ENCODE results near the gene FCHO2.

Gene FCHO2

DNA sequence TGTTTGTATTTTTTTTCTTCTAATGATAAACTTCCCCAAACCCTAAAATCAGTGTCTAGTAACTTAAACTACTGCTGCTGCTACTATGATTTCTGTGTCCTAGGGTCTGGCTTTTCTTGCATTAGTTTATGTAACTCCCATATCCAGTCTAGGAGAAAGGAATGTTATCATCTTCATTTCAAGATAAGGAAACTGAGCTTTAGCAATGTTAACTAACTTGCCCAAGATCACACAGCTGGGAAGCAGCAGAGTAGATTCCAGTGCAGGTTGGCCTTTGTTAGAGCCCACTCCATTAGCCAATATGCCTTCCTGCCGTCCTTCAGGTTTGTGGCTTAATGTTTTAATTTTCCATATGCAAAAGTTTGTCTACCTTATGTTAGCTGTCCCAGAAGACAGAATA, 175.0 kb downstream of the FCHO2 start:
- no peak overlapping the region for H3K27ac ChIP-seq
- TF ChIP-seq, protein P1, sequence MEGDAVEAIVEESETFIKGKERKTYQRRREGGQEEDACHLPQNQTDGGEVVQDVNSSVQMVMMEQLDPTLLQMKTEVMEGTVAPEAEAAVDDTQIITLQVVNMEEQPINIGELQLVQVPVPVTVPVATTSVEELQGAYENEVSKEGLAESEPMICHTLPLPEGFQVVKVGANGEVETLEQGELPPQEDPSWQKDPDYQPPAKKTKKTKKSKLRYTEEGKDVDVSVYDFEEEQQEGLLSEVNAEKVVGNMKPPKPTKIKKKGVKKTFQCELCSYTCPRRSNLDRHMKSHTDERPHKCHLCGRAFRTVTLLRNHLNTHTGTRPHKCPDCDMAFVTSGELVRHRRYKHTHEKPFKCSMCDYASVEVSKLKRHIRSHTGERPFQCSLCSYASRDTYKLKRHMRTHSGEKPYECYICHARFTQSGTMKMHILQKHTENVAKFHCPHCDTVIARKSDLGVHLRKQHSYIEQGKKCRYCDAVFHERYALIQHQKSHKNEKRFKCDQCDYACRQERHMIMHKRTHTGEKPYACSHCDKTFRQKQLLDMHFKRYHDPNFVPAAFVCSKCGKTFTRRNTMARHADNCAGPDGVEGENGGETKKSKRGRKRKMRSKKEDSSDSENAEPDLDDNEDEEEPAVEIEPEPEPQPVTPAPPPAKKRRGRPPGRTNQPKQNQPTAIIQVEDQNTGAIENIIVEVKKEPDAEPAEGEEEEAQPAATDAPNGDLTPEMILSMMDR (conservative IDR thresholded peaks at IDR 0.05) = no peak

DNA sequence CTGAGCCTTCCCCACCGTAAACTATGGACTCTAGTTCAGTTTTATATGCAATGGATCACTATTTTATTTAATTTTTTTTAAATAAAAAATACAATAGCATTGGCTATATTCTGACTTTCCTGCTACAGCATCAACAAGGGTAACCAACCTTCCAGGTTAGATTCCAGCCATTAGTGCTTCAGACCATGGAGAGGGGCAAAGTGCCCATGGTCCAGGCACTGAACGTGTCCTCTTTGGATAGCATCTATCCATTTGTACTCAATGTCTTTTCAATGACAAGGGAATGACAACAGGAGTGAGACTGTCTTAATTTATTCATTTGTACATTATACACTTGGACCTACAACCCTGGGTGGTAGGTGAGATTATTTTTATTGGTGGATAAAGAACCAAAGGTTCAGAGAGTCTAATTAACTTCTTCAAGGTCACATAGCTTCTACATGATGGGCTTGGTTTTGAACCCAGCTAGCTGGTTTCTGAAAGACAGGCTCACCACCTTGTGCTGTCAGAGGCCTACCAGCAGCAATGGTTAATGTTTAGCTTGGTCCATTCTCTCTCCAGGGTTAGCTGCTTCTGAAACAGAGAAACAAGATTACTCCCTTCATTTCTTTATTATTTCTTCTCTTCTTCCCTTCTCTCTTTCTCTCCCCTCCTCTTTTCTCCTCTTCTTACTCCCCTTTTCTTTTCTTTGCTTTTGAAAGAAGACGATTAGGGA, 176.0 kb downstream of the FCHO2 start:
- no peak overlapping the region for H3K27ac ChIP-seq
- TF ChIP-seq, protein P1 (conservative IDR thresholded peaks at IDR 0.05) = no peak

DNA sequence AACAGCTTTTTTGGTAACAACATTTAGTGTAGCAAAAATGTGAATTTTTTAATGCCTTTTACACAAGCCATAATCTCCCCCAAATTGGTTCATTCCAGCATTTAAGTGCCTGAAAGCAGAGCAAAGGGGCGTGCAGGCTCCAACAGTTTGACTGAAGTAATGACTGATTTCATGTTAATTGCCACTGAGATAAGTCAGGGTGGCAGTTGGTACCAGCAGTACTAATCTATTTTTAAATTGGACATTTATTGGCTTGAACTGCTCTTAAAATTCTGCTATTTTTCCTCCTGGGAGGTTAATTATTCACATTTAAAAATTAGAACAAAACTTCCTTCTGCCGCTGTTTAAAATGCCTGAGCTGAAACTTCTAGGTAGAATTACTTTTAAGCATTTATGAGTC, 176.9 kb downstream of the FCHO2 start:
- H3K27ac ChIP-seq = no peak overlapping the region
- TF ChIP-seq, protein P1 (conservative IDR thresholded peaks at IDR 0.05) = no peak

DNA sequence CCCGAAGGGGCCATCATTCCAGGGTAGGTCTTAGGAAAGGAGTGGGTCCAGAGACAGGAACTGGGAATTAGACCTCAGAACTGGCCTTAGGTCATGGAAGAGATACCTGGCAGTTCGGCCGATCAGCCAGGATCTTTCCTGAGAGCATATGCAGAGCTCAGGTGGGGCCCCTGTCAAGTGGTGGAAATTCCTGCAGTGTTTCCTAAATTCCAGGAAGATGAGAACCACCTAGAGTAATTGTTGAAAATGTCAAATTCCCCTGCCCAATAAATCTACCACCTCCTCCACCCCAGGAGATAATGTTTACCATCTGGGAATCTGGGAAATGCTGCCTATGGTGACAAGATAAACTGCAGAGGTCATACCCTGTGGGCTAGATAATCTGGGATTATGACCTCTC, 179.2 kb downstream of the FCHO2 start:
- H3K27ac ChIP-seq = no peak overlapping the region
- TF ChIP-seq, protein P1 (conservative IDR thresholded peaks at IDR 0.05) = no peak

DNA sequence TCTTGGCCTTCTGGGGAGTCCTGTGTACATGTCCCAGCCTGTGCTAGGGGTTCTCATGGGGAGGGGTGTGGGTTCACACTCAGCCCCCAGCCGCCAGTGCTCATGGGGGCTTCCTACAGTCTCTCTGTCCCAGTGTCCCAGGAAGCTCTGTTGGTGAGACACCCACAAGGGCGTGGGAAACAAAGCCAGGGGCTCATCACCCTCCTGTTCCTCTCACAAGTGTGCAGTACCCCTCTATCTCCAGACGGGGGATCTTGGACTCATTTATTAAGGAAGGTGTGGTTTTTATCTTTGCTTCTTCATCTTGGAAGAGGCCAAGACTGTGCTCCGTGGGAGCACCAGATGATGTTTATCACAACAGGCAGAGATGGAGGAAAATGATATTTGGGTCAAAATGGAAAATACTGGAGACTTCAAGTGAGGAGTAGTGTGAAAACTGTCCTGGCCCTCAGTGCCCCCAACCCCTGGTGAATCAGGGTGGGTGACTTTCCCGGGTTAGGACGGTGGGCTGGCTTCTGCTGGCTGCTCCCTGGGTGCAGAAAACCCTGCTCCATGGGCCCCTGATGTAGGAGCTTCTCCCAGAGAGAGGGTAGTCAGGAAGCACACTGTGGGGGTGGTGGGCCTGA, 179.7 kb downstream of the FCHO2 start:
- H3K27ac ChIP-seq = no peak overlapping the region
- TF ChIP-seq, protein P1 (conservative IDR thresholded peaks at IDR 0.05) = peak; percentile 34

DNA sequence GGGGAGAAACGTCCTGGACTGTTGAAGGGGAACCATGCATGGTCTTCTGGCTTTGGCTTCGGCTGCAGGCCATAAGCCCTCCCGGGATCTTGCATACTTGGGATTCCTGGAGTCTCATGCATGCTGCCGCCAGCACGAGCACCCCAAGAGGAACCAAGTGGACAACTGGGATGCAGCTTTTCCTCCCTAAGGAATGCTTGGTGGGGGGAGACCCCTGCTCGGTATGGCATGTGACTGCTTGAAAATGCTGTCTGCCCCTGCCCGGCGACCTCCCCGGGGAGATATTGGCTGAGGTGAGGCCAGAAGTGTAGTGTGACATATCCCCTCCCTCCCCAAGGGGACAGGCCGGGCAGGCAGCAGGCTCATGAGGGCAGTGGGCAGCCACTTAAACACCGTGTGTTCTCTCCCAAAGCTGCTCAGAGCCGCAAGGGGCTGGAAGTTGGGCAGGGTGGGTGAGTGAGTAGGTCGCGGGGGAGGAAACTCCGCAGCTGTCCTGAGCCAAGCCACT, 180.3 kb downstream of the FCHO2 start:
- TF ChIP-seq, protein P1 (conservative IDR thresholded peaks at IDR 0.05) = no peak
- no peak overlapping the region for H3K27ac ChIP-seq

DNA sequence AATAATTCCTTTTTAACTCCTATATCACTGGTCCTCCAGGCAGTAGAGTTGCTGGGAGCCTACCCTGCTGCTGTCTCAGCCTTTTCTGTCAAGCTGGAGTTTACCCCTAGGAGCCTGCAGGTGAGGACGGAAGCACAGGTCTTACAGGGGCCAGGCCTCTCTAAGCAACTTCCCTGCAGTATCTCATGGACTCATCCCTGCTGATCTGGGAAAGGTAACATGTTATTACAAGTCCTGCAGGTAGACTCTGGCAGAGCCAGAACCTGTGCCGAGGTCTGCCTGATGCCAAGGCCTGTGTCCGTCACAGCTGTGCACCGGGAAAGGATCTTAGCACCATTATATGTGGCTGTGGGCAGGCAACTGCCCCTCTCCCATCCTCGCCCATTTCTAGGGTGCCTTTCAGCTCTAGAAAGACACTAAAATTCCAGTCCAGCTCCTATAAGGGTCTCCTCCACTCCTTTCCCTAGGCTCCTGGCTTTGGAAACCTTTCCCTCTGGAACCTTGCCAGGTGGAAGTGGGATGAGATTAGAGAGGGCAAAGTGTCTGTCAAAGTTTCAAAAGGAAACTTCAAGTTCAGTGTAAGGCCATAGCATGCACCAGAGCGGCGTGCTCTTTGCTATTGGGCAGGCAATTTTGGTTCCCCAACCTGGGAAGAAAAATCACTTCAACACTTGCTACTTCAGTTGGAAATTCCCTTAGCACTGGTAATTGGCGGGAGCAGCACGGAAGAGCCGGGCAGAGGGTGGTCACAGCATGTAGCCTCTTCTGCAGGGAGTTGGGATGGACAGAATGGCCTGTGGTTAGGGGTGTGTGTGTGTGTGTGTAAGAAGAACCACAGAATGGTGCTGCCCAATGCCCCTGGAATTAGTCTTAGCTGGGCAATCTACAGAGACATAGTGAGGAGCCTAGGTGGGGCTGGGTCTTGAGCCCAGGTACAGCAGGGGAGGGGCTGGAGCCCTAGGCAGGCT, 182.0 kb downstream of the FCHO2 start:
- TF ChIP-seq, protein P1 (conservative IDR thresholded peaks at IDR 0.05) = no peak
- H3K27ac ChIP-seq = no peak overlapping the region
